ENCODE measurements around the gene FAM78A.

The FAM78A gene

GRCh38 chr9:131282688-131283422 is 6.5 kb upstream of the FAM78A start:
- peak; percentile 38; the same call in 2 of the 3 replicates for ATAC-seq
- no peak for TF ChIP-seq ISL1 (CRISPR knock-in tag; IDR thresholded peaks at IDR 0.05)
- no peak for TF ChIP-seq ZNF565 (CRISPR knock-in tag; conservative IDR thresholded peaks at IDR 0.05; ENCODE audit: low read depth)
- TF ChIP-seq PPARA (CRISPR knock-in tag; IDR thresholded peaks at IDR 0.05; ENCODE audit: borderline replicate concordance): no peak
- TF ChIP-seq CSRNP3 (CRISPR knock-in tag; IDR thresholded peaks at IDR 0.05): no peak
- TF ChIP-seq, protein P1, sequence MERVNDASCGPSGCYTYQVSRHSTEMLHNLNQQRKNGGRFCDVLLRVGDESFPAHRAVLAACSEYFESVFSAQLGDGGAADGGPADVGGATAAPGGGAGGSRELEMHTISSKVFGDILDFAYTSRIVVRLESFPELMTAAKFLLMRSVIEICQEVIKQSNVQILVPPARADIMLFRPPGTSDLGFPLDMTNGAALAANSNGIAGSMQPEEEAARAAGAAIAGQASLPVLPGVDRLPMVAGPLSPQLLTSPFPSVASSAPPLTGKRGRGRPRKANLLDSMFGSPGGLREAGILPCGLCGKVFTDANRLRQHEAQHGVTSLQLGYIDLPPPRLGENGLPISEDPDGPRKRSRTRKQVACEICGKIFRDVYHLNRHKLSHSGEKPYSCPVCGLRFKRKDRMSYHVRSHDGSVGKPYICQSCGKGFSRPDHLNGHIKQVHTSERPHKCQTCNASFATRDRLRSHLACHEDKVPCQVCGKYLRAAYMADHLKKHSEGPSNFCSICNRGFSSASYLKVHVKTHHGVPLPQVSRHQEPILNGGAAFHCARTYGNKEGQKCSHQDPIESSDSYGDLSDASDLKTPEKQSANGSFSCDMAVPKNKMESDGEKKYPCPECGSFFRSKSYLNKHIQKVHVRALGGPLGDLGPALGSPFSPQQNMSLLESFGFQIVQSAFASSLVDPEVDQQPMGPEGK (CRISPR knock-in tag; IDR thresholded peaks at IDR 0.05; ENCODE audit: borderline replicate concordance): no peak
- TF ChIP-seq POU6F1 (CRISPR knock-in tag; IDR thresholded peaks at IDR 0.05; ENCODE audit: borderline replicate concordance, low read depth): no peak
- no peak for TF ChIP-seq TCF4 (CRISPR knock-in tag; IDR thresholded peaks at IDR 0.05; ENCODE audit: borderline replicate concordance)
- no peak for TF ChIP-seq ESRRG (CRISPR knock-in tag; IDR thresholded peaks at IDR 0.05)
- TF ChIP-seq CSDC2 (CRISPR knock-in tag; IDR thresholded peaks at IDR 0.05): no peak
- TF ChIP-seq ZNF70 (CRISPR knock-in tag; IDR thresholded peaks at IDR 0.05): no peak
- no peak for TF ChIP-seq ZFP3 (CRISPR knock-in tag; IDR thresholded peaks at IDR 0.05)
- no peak for TF ChIP-seq RARB (CRISPR knock-in tag; IDR thresholded peaks at IDR 0.05)
- TF ChIP-seq TOX (CRISPR knock-in tag; IDR thresholded peaks at IDR 0.05; ENCODE audit: borderline replicate concordance): no peak
- no peak for TF ChIP-seq BACH2 (CRISPR knock-in tag; IDR thresholded peaks at IDR 0.05; ENCODE audit: borderline replicate concordance)
- no peak for TF ChIP-seq ZC3H10 (CRISPR knock-in tag; IDR thresholded peaks at IDR 0.05)
- no peak for TF ChIP-seq ZFP30 (CRISPR knock-in tag; IDR thresholded peaks at IDR 0.05)
- no peak for TF ChIP-seq TSHZ2 (CRISPR knock-in tag; IDR thresholded peaks at IDR 0.05)
- no peak for TF ChIP-seq OSR1 (CRISPR knock-in tag; IDR thresholded peaks at IDR 0.05)
- TF ChIP-seq ZNF8 (CRISPR knock-in tag; IDR thresholded peaks at IDR 0.05): no peak
- TF ChIP-seq ARNTL (CRISPR knock-in tag; IDR thresholded peaks at IDR 0.05; ENCODE audit: borderline replicate concordance, low read depth): no peak

- no peak for ATAC-seq
- TF ChIP-seq, protein P1 (CRISPR knock-in tag; IDR thresholded peaks at IDR 0.05; ENCODE audit: borderline replicate concordance): no peak
- TF ChIP-seq CSRNP3 (CRISPR knock-in tag; IDR thresholded peaks at IDR 0.05) (no peak), GLIS3 (CRISPR knock-in tag; IDR thresholded peaks at IDR 0.05) (no peak), ARNTL (CRISPR knock-in tag; IDR thresholded peaks at IDR 0.05; ENCODE audit: borderline replicate concordance, low read depth) (no peak), ZNF565 (CRISPR knock-in tag; conservative IDR thresholded peaks at IDR 0.05; ENCODE audit: low read depth) (no peak), OSR1 (CRISPR knock-in tag; IDR thresholded peaks at IDR 0.05) (no peak), ESRRG (CRISPR knock-in tag; IDR thresholded peaks at IDR 0.05) (no peak), ZFP30 (CRISPR knock-in tag; IDR thresholded peaks at IDR 0.05) (no peak), PPARA (CRISPR knock-in tag; IDR thresholded peaks at IDR 0.05; ENCODE audit: borderline replicate concordance) (no peak), BACH2 (CRISPR knock-in tag; IDR thresholded peaks at IDR 0.05; ENCODE audit: borderline replicate concordance) (no peak), ZC3H10 (CRISPR knock-in tag; IDR thresholded peaks at IDR 0.05) (no peak), POU6F1 (CRISPR knock-in tag; IDR thresholded peaks at IDR 0.05; ENCODE audit: borderline replicate concordance, low read depth) (no peak), ZNF8 (CRISPR knock-in tag; IDR thresholded peaks at IDR 0.05) (no peak), CSDC2 (CRISPR knock-in tag; IDR thresholded peaks at IDR 0.05) (no peak), TCF4 (CRISPR knock-in tag; IDR thresholded peaks at IDR 0.05; ENCODE audit: borderline replicate concordance) (no peak), RARB (CRISPR knock-in tag; IDR thresholded peaks at IDR 0.05) (no peak)
- TF ChIP-seq, protein P2, sequence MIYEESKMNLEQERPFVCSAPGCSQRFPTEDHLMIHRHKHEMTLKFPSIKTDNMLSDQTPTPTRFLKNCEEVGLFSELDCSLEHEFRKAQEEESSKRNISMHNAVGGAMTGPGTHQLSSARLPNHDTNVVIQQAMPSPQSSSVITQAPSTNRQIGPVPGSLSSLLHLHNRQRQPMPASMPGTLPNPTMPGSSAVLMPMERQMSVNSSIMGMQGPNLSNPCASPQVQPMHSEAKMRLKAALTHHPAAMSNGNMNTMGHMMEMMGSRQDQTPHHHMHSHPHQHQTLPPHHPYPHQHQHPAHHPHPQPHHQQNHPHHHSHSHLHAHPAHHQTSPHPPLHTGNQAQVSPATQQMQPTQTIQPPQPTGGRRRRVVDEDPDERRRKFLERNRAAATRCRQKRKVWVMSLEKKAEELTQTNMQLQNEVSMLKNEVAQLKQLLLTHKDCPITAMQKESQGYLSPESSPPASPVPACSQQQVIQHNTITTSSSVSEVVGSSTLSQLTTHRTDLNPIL (CRISPR knock-in tag; IDR thresholded peaks at IDR 0.05; ENCODE audit: low read depth): no peak
Observed at GRCh38 chr9:131282175-131282574, 5.9 kb upstream of the FAM78A start.

All from SK-N-SH treated with all-trans-retinoic acid at 6 μM for 48 hours (cell line).